GM13976 (cell line): ENCODE measurements around the gene RPL26.

Experiments
- DNase-seq: peaks from one replicate; pipeline ENCODE4 v3.0.0; 2012; ENCODE audit warnings: low spot score
- in situ Hi-C: fragments of 300-500 bp; cut with MboI; formaldehyde crosslinking; loops from one replicate; pipeline ENCODE4 v1.12.0; 2022; ENCODE audit warnings: low sequenced_read_pairs, mixed read lengths, inconsistent platforms; ENCODE audit not compliant: unreplicated experiment
- TF ChIP-seq, protein P1 (sequence below): IDR thresholded peaks from 2 replicates; pipeline ENCODE4 v1.5.1; 2012; ENCODE audit warnings: borderline replicate concordance, mild to moderate bottlenecking; ENCODE audit not compliant: insufficient read depth; ENCODE audit errors: extremely low read depth, missing control alignments, control extremely low read depth

Gene RPL26

DNA sequence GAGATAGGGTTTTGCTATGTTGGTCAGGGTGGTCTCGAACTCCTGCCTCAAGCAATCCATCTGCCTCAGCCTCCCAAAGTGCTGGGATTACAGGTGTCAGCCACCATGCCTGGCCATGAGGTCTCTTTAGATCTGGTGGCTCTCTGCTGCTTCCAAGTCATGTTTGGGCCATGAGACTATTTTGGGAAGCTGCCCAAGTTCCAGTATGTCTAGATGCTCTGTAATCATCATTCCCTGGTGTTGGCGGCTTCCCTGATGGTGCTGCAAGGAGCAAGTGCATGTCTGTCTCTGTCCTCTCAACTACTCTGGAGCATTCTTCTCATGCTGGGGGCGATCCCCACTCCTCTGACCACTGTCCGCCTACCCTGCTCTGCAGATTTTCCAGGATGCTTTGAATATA lies 49.7 kb downstream of the RPL26 start:
- TF ChIP-seq, protein P1, sequence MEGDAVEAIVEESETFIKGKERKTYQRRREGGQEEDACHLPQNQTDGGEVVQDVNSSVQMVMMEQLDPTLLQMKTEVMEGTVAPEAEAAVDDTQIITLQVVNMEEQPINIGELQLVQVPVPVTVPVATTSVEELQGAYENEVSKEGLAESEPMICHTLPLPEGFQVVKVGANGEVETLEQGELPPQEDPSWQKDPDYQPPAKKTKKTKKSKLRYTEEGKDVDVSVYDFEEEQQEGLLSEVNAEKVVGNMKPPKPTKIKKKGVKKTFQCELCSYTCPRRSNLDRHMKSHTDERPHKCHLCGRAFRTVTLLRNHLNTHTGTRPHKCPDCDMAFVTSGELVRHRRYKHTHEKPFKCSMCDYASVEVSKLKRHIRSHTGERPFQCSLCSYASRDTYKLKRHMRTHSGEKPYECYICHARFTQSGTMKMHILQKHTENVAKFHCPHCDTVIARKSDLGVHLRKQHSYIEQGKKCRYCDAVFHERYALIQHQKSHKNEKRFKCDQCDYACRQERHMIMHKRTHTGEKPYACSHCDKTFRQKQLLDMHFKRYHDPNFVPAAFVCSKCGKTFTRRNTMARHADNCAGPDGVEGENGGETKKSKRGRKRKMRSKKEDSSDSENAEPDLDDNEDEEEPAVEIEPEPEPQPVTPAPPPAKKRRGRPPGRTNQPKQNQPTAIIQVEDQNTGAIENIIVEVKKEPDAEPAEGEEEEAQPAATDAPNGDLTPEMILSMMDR: no peak
- no peak for DNase-seq
- in situ Hi-C loops: no loop called here

DNA sequence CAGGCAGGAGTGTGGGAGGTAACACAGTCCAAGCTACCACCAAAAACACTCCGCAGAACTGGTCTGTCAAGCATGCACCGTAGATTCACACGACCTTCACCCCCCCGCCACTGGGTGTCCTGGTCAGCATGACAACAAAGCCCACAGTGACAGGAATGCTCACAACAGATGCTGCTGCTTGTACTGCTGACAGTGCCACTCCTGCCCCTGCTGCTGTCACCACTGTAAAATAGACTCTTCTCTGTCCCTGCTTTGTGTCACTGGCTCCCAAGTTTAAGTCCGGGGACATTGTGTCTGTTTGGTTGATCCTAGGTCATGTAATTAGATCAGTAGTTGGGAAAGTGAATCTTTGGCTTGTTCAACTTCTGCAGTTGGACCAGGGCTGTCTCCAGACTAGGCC lies 50.3 kb downstream of the RPL26 start:
- in situ Hi-C loops: no loop called here
- TF ChIP-seq, protein P1: no peak
- no peak for DNase-seq

DNA sequence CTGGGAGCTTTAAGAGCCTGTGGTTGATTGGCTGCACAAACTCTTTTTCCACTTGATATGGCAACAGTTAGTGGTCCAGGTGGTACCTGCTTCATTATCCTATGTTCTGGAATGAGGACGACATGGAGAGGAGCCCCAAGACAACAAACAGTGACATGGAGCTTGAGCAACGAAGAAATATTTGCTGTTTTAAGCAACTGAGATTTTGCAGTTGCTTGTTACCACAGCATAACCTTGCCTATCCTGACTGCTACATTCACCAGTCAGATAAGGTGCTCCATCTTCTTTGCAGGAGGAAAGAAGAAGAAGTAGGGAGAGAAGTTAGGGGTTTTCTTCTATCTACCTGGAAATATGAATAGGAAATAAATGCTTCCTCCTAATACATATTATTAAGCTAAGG lies 50.9 kb downstream of the RPL26 start:
- TF ChIP-seq, protein P1: no peak
- no peak for DNase-seq
- in situ Hi-C loops: no loop called here
